H9 (cell line): ENCODE data around the gene EEF1A2. TPM values are rescaled to one million over a fixed set of nuclear protein-coding genes. Genes with fewer than 3 reads are reported as not detected.
A peak's percentile ranks its signal among the peaks of the same experiment; 100 is the strongest.

Source experiments
- DNase-seq: peaks from one replicate; pipeline ENCODE4 v3.0.0-alpha.2; 2017
- H2AFZ ChIP-seq: one replicate; pipeline ENCODE4 v1.6.1; 2013; ENCODE audit warnings: mild to moderate bottlenecking, low read length, control low read depth, moderate library complexity
- H2AK5ac ChIP-seq: 2 replicates; pipeline ENCODE4 v1.6.1; 2013; ENCODE audit warnings: low read length, control low read depth, mixed read lengths; ENCODE audit not compliant: insufficient read length
- H2BK120ac ChIP-seq: one replicate; pipeline ENCODE4 v1.6.1; 2013; ENCODE audit warnings: low read depth, mild to moderate bottlenecking, low read length, control low read depth, inconsistent platforms; ENCODE audit not compliant: poor library complexity, severe bottlenecking
- H2BK12ac ChIP-seq: 2 replicates; pipeline ENCODE4 v1.6.1; 2013; ENCODE audit warnings: low read length, control low read depth, mixed read lengths, low read depth; ENCODE audit not compliant: insufficient read length
- H2BK15ac ChIP-seq: 2 replicates; pipeline ENCODE4 v1.6.1; 2013; ENCODE audit warnings: low read depth, low read length, control low read depth
- H2BK20ac ChIP-seq: one replicate; pipeline ENCODE4 v1.6.1; 2013; ENCODE audit warnings: low read depth, mild to moderate bottlenecking, low read length, control low read depth, inconsistent platforms; ENCODE audit not compliant: poor library complexity, severe bottlenecking
- H2BK5ac ChIP-seq: 2 replicates; pipeline ENCODE4 v1.6.1; 2013; ENCODE audit warnings: low read length, control low read depth, mixed read lengths; ENCODE audit not compliant: insufficient read length
- H3K14ac ChIP-seq: 2 replicates; pipeline ENCODE4 v1.6.1; 2013; ENCODE audit warnings: low read length, control low read depth; ENCODE audit not compliant: insufficient read depth
- H3K18ac ChIP-seq: 2 replicates; pipeline ENCODE4 v1.6.1; 2013; ENCODE audit warnings: low read depth, mild to moderate bottlenecking, mixed read lengths, low read length, control low read depth; ENCODE audit not compliant: insufficient read length
- H3K23ac ChIP-seq: 2 replicates; pipeline ENCODE4 v1.6.1; 2013; ENCODE audit warnings: low read length, control low read depth, mixed read lengths, low read depth; ENCODE audit not compliant: insufficient read length
- H3K23me2 ChIP-seq: 2 replicates; pipeline ENCODE4 v1.6.1; 2013; ENCODE audit warnings: low read depth, mild to moderate bottlenecking, mixed read lengths, low read length, control low read depth; ENCODE audit not compliant: insufficient read length, poor library complexity, severe bottlenecking
- H3K27ac ChIP-seq: 2 replicates; pipeline ENCODE4 v1.5.1; 2013; ENCODE audit warnings: low read length, control low read depth, mixed read lengths, low read depth; ENCODE audit not compliant: insufficient read length
- H3K27me3 ChIP-seq: 2 replicates; pipeline ENCODE4 v1.6.1; 2013; ENCODE audit warnings: low read length, control low read depth, inconsistent platforms; ENCODE audit not compliant: insufficient read depth
- H3K4ac ChIP-seq: 2 replicates; pipeline ENCODE4 v1.6.1; 2013; ENCODE audit warnings: low read depth, mild to moderate bottlenecking, control low read depth, inconsistent platforms, low read length, moderate library complexity
- H3K4me1 ChIP-seq: 2 replicates; pipeline ENCODE4 v1.6.1; 2013; ENCODE audit warnings: low read length, control low read depth, inconsistent platforms; ENCODE audit not compliant: insufficient read depth
- H3K4me2 ChIP-seq: 2 replicates; pipeline ENCODE4 v1.6.1; 2013; ENCODE audit warnings: low read length, control low read depth, mixed read lengths; ENCODE audit not compliant: insufficient read length, insufficient read depth
- H3K56ac ChIP-seq: 2 replicates; pipeline ENCODE4 v1.6.1; 2013; ENCODE audit warnings: low read depth, mild to moderate bottlenecking, mixed read lengths, low read length, control low read depth; ENCODE audit not compliant: insufficient read length
- H3K79me1 ChIP-seq: 2 replicates; pipeline ENCODE4 v1.6.1; 2013; ENCODE audit warnings: low read depth, mild to moderate bottlenecking, moderate library complexity, low read length, control low read depth, inconsistent platforms; ENCODE audit not compliant: insufficient read depth, poor library complexity, severe bottlenecking
- H3K79me2 ChIP-seq: 2 replicates; pipeline ENCODE4 v1.6.1; 2013; ENCODE audit warnings: low read length, control low read depth, inconsistent platforms; ENCODE audit not compliant: insufficient read depth
- H3K9ac ChIP-seq: 2 replicates; pipeline ENCODE4 v1.6.1; 2013; ENCODE audit warnings: low read length, control low read depth, mixed read lengths; ENCODE audit not compliant: insufficient read length; ENCODE audit errors: extremely low read depth
- H3K9me3 ChIP-seq: one replicate; pipeline ENCODE4 v1.6.1; 2013; ENCODE audit warnings: low read depth, low read length, inconsistent platforms; ENCODE audit not compliant: control insufficient read depth
- H3T11ph ChIP-seq: one replicate; pipeline ENCODE4 v1.6.1; 2013; ENCODE audit warnings: mild to moderate bottlenecking, low read length, control low read depth, inconsistent platforms
- H4K20me1 ChIP-seq: one replicate; pipeline ENCODE4 v1.6.1; 2013; ENCODE audit not compliant: control insufficient read depth, insufficient read length, insufficient read depth
- H4K5ac ChIP-seq: 2 replicates; pipeline ENCODE4 v1.6.1; 2013; ENCODE audit warnings: low read depth, mild to moderate bottlenecking, mixed read lengths, low read length, control low read depth; ENCODE audit not compliant: insufficient read length
- H4K8ac ChIP-seq: replicated peaks from 2 replicates; pipeline ENCODE4 v1.6.1; 2013; ENCODE audit warnings: low read length, control low read depth, mixed read lengths, low read depth; ENCODE audit not compliant: insufficient read length
- H4K91ac ChIP-seq: 2 replicates; pipeline ENCODE4 v1.6.1; 2013; ENCODE audit warnings: low read depth, mild to moderate bottlenecking, moderate library complexity, mixed read lengths, low read length, control low read depth; ENCODE audit not compliant: insufficient read length
- H3K27ac Mint-ChIP-seq, 3 experiments: 2 replicates in 2 of 3; 3 replicates in 1 of 3; pipeline ENCODE4 v1.8.0; 2020 to 2021; ENCODE audit warnings: mixed read lengths in 3 of 3, mild to moderate bottlenecking in 1 of 3, moderate library complexity in 1 of 3
- H3K27me3 Mint-ChIP-seq: 2 replicates; pipeline ENCODE4 v1.8.0; 2021; ENCODE audit warnings: low read depth, mild to moderate bottlenecking, moderate library complexity, mixed read lengths
- H3K36me3 Mint-ChIP-seq, 3 experiments: 2 replicates in 2 of 3; 3 replicates in 1 of 3; pipeline ENCODE4 v1.8.0; 2020 to 2021; ENCODE audit warnings: low read depth in 3 of 3, mixed read lengths in 3 of 3; ENCODE audit not compliant: insufficient read depth in 1 of 3
- H3K4me1 Mint-ChIP-seq, 2 experiments: 2 replicates each; pipeline ENCODE4 v1.8.0; 2020; ENCODE audit warnings: mixed read lengths in 2 of 2
- H3K4me3 Mint-ChIP-seq, 2 experiments: 2 replicates in 1 of 2; 3 replicates in 1 of 2; pipeline ENCODE4 v1.8.0; 2020 to 2021; ENCODE audit warnings: mild to moderate bottlenecking in 2 of 2, mixed read lengths in 2 of 2, moderate library complexity in 1 of 2
- H3K9me3 Mint-ChIP-seq, 2 experiments: 2 replicates in 1 of 2; 3 replicates in 1 of 2; pipeline ENCODE4 v1.8.0; 2020; ENCODE audit warnings: mild to moderate bottlenecking in 2 of 2, mixed read lengths in 2 of 2, moderate library complexity in 1 of 2
- WGBS: extraction: QIAGEN DNeasy Blood & Tissue Kit; methylation state at CpG from one replicate; pipeline ENCODE4 v1.1.7; 2013; ENCODE audit warnings: missing lambda C conversion rate, low lambda C conversion rate, mixed read lengths; ENCODE audit not compliant: insufficient read length; ENCODE audit errors: extremely low coverage; 5-methylcytosine and 5-hydroxymethylcytosine counted together
- total RNA-seq: library from RNA; stranded (reverse); gene quantifications from 2 replicates; pipeline ENCODE4 v1.2.1, GENCODE V29; 2021
- TF ChIP-seq, protein P1 (sequence below): fragments of 200-600 bp; sonication (generic); conservative IDR thresholded peaks from 3 replicates; pipeline ENCODE4 v1.8.0; 2021; ENCODE audit warnings: antibody characterized with exemption, mild to moderate bottlenecking

Gene EEF1A2
- total RNA-seq, 1 experiment from 2014 or later = 27.4 TPM

DNA sequence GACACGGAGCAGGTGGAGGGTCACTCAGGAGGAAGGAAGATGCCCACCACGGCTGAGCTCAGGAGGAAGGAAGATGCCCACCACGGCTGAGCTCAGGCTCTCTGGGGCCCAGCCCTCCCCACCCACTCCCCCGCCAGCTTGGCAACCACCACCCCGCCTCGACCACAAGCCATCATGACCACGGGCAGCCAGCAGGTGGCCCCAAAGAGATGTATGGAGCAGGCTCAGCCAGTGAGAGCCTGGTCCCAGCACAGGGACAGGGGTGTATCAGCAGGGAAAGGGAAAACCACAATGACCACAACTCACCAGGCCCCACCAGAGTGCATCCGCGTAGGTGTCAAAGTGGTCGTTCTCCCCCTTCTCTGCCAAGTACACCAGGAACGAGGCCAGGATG, 56.8 kb downstream of the EEF1A2 start:
- H3K56ac ChIP-seq = no peak overlapping the region
- no peak overlapping the region for H2BK15ac ChIP-seq
- Mint-ChIP-seq H3K36me3 (peaks cover 9 to 26% (median 12%) of the 10 kb centered on the region in 3 experiments), H3K9me3 (peaks cover 9 to 11% of the 10 kb centered on the region in 2 experiments; a peak in 3 of 5 replicates), H3K27me3 (no peaks in the 10 kb centered on the region), H3K4me1 (peaks cover 2 to 15% of the 10 kb centered on the region in 2 experiments), H3K4me3 (no peak overlapping the region), H3K27ac (no peak overlapping the region)
- H4K8ac ChIP-seq = peak overlapping the region; percentile 16
- H3T11ph ChIP-seq = no peak overlapping the region
- peak; percentile 74 for DNase-seq
- TF ChIP-seq, protein P1, sequence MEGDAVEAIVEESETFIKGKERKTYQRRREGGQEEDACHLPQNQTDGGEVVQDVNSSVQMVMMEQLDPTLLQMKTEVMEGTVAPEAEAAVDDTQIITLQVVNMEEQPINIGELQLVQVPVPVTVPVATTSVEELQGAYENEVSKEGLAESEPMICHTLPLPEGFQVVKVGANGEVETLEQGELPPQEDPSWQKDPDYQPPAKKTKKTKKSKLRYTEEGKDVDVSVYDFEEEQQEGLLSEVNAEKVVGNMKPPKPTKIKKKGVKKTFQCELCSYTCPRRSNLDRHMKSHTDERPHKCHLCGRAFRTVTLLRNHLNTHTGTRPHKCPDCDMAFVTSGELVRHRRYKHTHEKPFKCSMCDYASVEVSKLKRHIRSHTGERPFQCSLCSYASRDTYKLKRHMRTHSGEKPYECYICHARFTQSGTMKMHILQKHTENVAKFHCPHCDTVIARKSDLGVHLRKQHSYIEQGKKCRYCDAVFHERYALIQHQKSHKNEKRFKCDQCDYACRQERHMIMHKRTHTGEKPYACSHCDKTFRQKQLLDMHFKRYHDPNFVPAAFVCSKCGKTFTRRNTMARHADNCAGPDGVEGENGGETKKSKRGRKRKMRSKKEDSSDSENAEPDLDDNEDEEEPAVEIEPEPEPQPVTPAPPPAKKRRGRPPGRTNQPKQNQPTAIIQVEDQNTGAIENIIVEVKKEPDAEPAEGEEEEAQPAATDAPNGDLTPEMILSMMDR = peak; percentile 60
- H3K9ac ChIP-seq = no peak overlapping the region
- no CpG with 5 or more reads among the region's 11 CpGs for WGBS
- H3K9me3 ChIP-seq = no peaks in the 10 kb centered on the region
- H4K91ac ChIP-seq = no peak overlapping the region
- no peak overlapping the region for H3K14ac ChIP-seq
- H3K79me1 ChIP-seq = no peaks in the 10 kb centered on the region
- no peak overlapping the region for H2BK120ac ChIP-seq
- no peaks in the 10 kb centered on the region; the same call in 1 of the 2 replicates for H3K79me2 ChIP-seq
- no peak overlapping the region for H2BK5ac ChIP-seq
- H3K4me1 ChIP-seq = peaks cover under 1% of the 10 kb centered on the region; the same call in 1 of the 2 replicates
- H4K20me1 ChIP-seq = peaks cover 2% of the 10 kb centered on the region
- no peak overlapping the region for H2BK12ac ChIP-seq
- H4K5ac ChIP-seq = no peak overlapping the region
- no peaks in the 10 kb centered on the region for H3K27me3 ChIP-seq
- no peaks in the 10 kb centered on the region for H3K23me2 ChIP-seq
- H2AFZ ChIP-seq = no peak overlapping the region
- H3K18ac ChIP-seq = no peak overlapping the region
- no peak overlapping the region for H2BK20ac ChIP-seq
- no peak overlapping the region for H2AK5ac ChIP-seq
- H3K4me2 ChIP-seq = no peak overlapping the region
- H3K4ac ChIP-seq = no peak overlapping the region
- H3K27ac ChIP-seq = no peak overlapping the region
- no peak overlapping the region for H3K23ac ChIP-seq
